HG02943 (cell line): ENCODE results near the gene MORC3.

Source experiments
- ATAC-seq: cut with Tn5 transposase; IDR thresholded peaks from one replicate; pipeline ENCODE4 v1.9.1; 2021; ENCODE audit warnings: mild to moderate bottlenecking, low read depth, moderate library complexity; ENCODE audit not compliant: unreplicated experiment

Gene MORC3

DNA sequence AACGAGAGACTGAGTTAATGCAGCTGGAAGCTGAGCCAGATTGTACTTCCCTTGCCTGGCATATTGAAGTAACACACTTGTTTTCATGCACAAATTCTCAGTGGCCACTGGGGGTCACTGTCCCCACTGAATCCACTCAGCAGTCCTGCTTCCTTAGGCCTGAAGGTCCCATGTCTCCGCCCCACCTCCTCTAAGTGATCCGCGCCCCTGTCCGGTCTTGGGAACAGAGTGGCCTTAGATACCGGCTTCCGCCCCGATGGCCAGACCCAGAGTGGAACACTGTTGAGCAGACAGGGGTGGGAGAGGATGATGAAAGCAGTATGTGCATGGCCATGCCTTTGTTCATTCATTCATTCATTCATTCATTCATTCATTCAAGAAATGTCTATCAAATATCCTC, 100.0 kb downstream of the MORC3 start:
- peak; percentile 52 for ATAC-seq

DNA sequence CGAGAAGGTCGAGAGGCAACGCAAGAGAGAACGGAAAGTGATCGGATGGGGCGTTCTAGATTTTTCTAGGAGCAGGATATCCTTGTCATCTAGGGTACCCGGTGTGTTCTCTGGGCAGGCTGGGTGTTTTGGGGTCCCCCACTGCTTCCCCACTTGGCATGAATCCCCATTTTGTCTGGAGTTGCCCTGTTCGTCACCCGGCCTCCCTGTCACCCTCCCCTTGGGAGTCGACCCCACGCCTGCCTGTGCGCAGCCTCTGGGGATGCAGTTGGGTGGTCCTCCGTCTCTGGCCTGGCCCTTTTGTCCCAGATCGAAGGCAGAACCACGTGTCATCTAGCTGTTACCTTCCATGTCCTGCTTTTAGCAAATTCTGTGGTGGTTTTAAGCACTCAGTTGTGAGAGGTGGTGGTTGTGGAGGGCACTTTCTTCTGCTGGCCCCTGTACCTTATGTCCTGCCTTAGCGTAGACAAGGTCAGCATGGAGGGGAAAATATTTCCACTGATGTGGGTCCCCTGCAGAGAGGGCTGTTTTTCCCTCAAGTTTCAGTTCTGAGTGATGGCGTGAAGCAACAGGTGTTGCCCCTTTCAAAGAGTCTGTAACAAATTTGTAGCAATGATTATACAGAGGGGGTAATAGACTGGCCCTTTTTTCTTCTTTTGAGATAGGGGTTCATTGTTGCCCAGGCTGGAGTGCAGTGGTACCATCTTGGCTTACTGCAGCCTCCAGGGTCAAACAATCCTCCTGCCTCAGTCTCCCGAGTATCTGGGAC, 100.8 kb downstream of the MORC3 start:
- no peak for ATAC-seq

DNA sequence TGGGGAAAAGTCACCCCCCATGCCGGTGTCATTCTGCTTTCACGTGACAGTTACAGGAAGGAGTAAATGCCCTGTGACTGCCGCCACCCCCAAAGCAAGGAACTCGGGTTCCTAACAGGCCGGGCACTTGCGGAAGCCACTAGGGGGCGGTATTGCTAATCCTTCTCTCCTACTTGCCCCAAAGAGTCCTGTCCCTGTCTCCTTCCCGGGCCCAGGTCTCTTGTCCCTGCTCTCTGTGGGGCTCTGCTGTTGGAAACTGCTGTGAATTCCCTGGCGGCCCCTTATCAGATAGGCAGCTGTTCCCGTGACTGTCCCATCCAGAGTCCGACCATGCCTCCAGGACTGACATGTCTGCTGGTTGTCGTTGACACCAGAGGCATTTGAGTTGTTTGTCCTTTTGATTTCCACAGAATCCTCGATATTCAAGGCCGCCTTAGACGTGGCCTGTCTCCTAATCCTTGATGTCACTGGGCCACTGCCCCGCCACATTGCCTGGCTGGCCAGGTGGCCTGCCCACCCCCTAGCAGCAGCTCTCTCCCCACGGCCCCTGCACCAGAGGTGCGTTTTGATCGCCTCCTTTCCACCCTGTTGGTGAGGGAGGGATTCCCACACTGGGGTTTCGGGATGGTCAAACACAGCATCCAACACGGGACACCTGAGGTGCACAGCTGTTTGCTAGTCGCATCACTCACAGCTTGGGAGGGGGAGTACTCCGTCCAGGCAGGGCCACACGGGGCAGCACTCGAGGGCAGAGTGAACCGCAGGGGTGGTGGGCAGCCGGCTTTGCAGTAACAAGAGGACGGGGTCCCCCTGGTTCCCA, 102.5 kb downstream of the MORC3 start:
- no peak for ATAC-seq

DNA sequence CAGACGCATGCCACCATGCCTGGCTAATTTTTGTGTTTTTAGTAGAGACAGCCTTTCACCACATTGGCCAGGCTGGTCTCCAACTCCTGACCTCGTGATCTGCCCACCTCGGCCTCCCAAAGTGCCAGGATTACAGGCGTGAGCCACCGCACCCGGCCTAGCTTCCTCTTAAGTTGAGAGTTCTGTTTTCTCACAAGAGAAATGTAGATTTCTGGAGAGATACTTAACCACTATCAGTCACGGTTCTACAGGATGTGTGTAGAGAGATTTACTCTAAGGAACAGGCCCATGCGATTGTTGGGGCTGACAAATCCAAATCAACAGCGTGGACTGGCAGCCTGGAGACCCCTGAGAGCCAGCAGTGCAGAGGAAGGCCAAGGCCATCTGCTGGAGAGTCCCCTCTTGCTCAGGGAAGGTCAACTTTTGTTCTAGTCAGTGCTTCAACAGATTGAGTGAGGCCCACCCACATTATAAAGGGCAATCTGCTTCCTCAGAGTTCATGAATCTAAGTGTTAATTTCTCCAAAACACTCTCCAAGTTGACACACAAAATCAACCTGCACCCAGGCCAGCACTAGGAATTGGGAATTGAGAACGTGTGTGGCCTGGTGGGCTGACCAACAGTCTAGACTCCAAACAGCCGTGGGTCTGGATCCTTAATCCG, 103.9 kb downstream of the MORC3 start:
- ATAC-seq, result no peak

DNA sequence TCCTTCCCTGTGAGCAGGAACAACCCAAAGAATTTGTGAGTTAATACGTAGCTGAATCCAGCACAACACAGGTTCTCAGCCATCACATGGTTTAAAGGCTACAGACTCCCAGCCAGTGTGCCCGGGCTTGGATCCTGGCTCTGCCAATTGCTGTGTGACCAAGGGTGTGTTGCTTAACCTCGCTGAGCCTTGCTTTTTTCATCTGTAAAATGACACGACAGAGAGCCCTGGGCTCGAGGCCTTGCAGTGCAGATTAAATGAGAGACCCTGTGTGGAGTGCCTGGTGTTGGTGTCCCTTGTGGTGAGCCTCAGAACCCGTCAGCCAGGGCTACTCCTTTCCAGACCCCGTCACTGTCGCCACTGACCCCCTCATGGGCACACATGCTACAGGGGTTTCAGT, 104.6 kb downstream of the MORC3 start:
- no peak for ATAC-seq

DNA sequence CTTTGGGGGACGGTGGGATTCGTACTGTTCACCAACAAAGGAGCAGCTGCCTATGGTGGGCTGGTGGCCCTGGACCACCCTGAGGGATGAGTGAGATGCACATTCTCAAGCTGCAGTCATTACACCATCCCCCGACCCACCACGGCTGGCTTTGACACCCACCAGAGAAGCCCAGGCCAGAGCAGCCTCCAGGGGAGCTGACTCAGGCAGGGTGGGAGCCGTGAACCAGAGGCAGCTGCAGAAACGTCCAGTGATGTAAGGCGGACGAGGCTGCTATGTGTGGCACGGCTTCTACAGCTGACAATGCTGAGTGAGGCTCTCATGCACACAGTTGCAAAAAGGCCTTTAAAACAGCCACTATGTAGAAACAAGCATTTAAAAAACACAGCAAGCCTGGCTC, 105.3 kb downstream of the MORC3 start:
- ATAC-seq, result no peak
